Measurements from ENCODE around the gene ZFYVE21. TPM values are rescaled to one million over a fixed set of nuclear protein-coding genes. Genes with fewer than 3 reads are reported as not detected.

ZFYVE21 gene
- total RNA-seq, 1 experiment from 2014 or later: 45.7 TPM

- Mint-ChIP-seq H3K4me1 (ENCODE audit: low read depth, unreplicated experiment) (no peaks in the 10 kb centered on the region), H3K9me3 (ENCODE audit: low read depth, unreplicated experiment) (no peaks in the 10 kb centered on the region), H3K27ac (ENCODE audit: unreplicated experiment) (no peak overlapping the region), H3K4me3 (ENCODE audit: low read depth, unreplicated experiment) (no peak overlapping the region), H3K27me3 (ENCODE audit: unreplicated experiment) (no peaks in the 10 kb centered on the region), H3K36me3 (ENCODE audit: insufficient read depth, unreplicated experiment) (peaks cover 44% of the 10 kb centered on the region)
- no peak for DNase-seq
- intact Hi-C loops (cut with micrococcal nuclease; ENCODE audit: unreplicated experiment): no loop called here
- CTCF ChIA-PET: no interaction called here
- TF ChIP-seq CTCF (IDR thresholded peaks at IDR 0.05; ENCODE audit: unreplicated experiment): no peak
- BruUV-seq (replicated peaks): no TSS peak
Observed at GRCh38 chr14:103685276-103686211, 30.1 kb upstream of the ZFYVE21 start.

GRCh38 chr14:103686831-103687485 is 28.7 kb upstream of the ZFYVE21 start:
- Mint-ChIP-seq H3K27ac (ENCODE audit: unreplicated experiment) (no peak overlapping the region), H3K36me3 (ENCODE audit: insufficient read depth, unreplicated experiment) (peaks cover 45% of the 10 kb centered on the region)
- CTCF ChIA-PET: no interaction called here

DNA sequence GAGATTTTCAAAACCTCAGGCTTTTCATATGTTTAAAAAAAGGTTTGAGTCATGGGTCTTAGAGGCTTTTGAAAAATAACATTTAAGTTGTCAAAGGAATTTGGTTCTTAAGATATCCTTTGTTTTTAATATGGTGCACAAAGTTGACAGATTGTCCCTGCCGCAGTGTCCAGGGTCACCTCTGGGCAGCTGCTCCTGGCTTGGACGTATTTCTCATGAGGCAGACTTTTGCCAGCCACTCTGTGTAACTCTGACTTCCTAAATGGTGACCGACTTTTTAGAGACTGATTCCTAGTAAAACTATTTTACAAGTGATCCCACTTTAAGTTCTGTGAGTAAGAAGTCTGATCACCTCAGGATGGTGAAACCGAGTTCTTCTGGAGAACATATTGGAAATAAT is 27.9 kb upstream of the ZFYVE21 start:
- Mint-ChIP-seq H3K27ac (ENCODE audit: unreplicated experiment) (no peak overlapping the region), H3K36me3 (ENCODE audit: insufficient read depth, unreplicated experiment) (peaks cover 45% of the 10 kb centered on the region)
- CTCF ChIA-PET: no interaction called here

More at GRCh38 chr14:103686831-103687485, 28.7 kb upstream of the ZFYVE21 start:
- H3K27me3 Mint-ChIP-seq (ENCODE audit: unreplicated experiment): no peaks in the 10 kb centered on the region
- no peaks in the 10 kb centered on the region for H3K9me3 Mint-ChIP-seq (ENCODE audit: low read depth, unreplicated experiment)
- intact Hi-C loops (cut with micrococcal nuclease; ENCODE audit: unreplicated experiment): no loop called here
- no peak for TF ChIP-seq CTCF (IDR thresholded peaks at IDR 0.05; ENCODE audit: unreplicated experiment)
- H3K4me1 Mint-ChIP-seq (ENCODE audit: low read depth, unreplicated experiment): no peaks in the 10 kb centered on the region
- H3K4me3 Mint-ChIP-seq (ENCODE audit: low read depth, unreplicated experiment): no peak overlapping the region
- no peak for DNase-seq
- no TSS peak for BruUV-seq (replicated peaks)

GRCh38 chr14:103688441-103688840 is 27.2 kb upstream of the ZFYVE21 start:
- no peak for TF ChIP-seq CTCF (IDR thresholded peaks at IDR 0.05; ENCODE audit: unreplicated experiment)
- H3K9me3 Mint-ChIP-seq (ENCODE audit: low read depth, unreplicated experiment): no peaks in the 10 kb centered on the region
- H3K27me3 Mint-ChIP-seq (ENCODE audit: unreplicated experiment): no peaks in the 10 kb centered on the region
- no TSS peak for BruUV-seq (replicated peaks)
- peaks cover 43% of the 10 kb centered on the region for H3K36me3 Mint-ChIP-seq (ENCODE audit: insufficient read depth, unreplicated experiment)
- intact Hi-C loops (cut with micrococcal nuclease; ENCODE audit: unreplicated experiment): no loop called here
- no peak overlapping the region for H3K4me3 Mint-ChIP-seq (ENCODE audit: low read depth, unreplicated experiment)
- H3K27ac Mint-ChIP-seq (ENCODE audit: unreplicated experiment): no peak overlapping the region
- H3K4me1 Mint-ChIP-seq (ENCODE audit: low read depth, unreplicated experiment): no peaks in the 10 kb centered on the region
- DNase-seq: no peak
- CTCF ChIA-PET: no interaction called here

More for the DNA sequence above, 27.9 kb upstream of the ZFYVE21 start:
- no peak for DNase-seq
- H3K27me3 Mint-ChIP-seq (ENCODE audit: unreplicated experiment): no peaks in the 10 kb centered on the region
- TF ChIP-seq CTCF (IDR thresholded peaks at IDR 0.05; ENCODE audit: unreplicated experiment): no peak
- no peaks in the 10 kb centered on the region for H3K9me3 Mint-ChIP-seq (ENCODE audit: low read depth, unreplicated experiment)
- intact Hi-C loops (cut with micrococcal nuclease; ENCODE audit: unreplicated experiment): no loop called here
- H3K4me3 Mint-ChIP-seq (ENCODE audit: low read depth, unreplicated experiment): no peak overlapping the region
- no TSS peak for BruUV-seq (replicated peaks)
- H3K4me1 Mint-ChIP-seq (ENCODE audit: low read depth, unreplicated experiment): no peaks in the 10 kb centered on the region
